GF-D8 (cell line): ENCODE measurements around the gene EHMT1.
A peak's percentile ranks its signal among the peaks of the same experiment; 100 is the strongest.

Source experiments
- DNase-seq: peaks from one replicate; lab custom pipeline; 2025; lab: John Stamatoyannopoulos, UW

The EHMT1 gene

DNA sequence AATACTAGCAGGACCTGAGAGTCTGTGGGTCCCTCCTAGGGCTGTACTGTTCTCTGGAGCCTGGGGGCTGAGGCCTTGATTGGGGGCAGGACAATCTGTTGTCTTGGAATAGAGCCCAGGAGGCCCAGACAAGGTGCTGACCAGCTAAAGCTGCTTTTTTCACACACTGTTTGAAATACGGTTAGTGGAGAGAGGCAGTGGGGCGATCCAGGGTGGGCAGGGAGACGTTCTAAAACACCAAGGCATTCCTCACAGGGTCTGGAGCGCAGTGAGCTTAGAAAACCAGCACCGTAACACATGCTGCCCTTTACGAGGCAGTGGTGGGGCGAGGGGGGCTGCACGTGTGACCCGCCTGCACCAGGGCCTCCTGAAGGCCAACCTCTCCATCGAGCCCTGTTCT, 55.1 kb downstream of the EHMT1 start:
- DNase-seq, result no peak

DNA sequence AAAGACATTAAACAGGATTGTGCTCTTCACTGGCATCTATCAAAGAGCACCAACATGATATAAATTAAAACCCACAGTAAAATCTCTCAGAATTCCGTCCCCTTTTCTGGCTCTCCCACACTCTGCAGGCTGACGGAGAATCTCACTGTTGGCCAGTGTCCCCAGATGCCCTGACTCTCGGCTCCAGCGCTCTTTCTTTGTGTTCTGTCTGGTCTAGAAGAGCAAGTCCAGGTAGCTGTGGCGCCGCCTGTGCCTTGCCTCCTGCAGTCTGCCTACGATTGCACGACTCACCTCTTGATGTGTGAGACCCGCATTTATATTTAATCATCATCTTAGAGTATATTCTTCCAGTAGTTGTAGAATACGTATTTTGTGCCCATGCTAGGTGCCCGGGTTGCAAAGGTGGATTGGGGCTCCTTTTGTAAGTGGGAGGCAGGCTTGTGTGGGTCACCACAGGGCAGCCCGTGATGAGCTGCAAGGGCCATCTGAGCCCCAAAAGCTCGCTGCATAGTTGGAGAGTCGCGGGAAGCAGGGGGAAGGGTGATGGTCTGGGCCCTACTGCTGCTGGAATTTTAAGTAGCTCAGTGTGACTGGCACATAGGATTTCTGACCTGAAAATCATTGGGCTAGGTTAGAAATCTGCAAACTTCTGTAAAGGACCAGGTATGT, 55.6 kb downstream of the EHMT1 start:
- no peak for DNase-seq

DNA sequence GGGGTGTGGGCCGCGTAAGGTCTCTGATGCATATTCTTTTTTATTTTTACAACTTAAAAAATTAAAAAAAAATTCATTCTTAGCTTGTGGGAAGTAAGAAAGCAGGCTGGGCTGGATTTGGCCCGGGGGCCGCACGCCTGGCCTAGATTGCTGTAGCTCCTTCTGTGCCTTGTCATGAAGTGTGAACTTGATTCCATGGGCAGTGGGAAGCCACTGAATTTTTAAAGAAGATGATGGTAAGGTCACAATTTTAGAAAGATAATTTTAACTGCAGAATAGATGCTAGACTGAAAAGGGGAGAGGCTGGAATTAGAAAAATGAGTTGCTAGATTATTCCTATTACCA, 56.1 kb downstream of the EHMT1 start:
- DNase-seq, result no peak

DNA sequence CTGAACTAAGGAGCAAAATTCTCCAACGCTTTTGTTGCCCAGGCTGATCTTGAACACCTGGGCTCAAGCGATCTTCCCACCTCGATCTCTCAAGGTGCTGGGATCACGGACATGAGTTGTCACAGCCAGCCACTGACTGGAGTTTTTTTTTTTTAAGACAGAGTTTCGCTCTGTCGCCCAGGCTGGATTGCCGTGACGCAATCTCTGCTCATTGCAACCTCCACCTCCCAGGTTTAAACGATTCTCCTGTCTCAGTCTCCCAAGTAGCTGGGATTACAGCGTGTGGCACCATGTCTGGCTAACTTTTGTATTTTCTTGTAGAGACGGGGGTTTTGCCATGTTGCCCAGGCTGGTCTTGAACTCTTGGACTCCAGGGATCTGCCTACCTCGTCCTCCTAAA, 58.2 kb downstream of the EHMT1 start:
- DNase-seq, result no peak

DNA sequence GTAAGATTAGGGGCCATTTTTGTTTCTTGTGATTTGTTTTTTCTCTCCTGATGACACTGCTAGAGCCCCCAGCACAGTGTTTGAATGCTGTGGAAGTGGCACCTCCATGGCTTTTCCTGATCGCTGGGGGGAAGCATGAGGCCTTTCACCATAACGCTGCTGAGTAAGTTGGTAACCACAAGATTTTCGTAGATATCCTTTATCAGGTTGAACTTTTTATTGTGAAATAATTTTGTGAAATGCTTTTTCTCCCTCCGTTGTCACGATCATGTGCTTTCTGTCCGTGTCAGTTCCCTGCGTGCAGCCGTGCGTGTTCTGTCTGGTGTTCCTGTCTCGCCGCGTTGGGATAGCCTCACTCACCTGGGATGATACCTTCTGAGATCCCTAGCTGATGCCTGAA, 59.4 kb downstream of the EHMT1 start:
- peak; percentile 30 for DNase-seq

DNA sequence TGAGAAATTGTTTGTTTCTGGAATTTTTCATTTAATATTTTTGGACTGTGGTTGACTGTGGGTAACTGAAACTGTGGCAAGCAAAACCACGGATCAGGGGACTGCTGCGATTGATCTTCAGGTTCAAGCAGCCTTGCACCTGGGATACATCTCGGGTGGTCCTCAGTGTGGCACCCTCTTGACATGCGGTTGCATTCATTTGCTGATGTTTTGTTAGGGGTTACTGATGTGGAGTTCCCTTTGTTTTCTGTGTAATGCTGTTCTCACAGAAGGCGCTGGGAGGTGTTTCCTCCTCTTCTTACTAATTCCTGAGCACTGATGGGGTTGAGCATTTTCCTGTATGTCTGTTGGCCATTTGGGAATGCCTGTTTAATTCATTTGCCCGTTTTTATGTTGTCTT, 60.4 kb downstream of the EHMT1 start:
- no peak for DNase-seq

DNA sequence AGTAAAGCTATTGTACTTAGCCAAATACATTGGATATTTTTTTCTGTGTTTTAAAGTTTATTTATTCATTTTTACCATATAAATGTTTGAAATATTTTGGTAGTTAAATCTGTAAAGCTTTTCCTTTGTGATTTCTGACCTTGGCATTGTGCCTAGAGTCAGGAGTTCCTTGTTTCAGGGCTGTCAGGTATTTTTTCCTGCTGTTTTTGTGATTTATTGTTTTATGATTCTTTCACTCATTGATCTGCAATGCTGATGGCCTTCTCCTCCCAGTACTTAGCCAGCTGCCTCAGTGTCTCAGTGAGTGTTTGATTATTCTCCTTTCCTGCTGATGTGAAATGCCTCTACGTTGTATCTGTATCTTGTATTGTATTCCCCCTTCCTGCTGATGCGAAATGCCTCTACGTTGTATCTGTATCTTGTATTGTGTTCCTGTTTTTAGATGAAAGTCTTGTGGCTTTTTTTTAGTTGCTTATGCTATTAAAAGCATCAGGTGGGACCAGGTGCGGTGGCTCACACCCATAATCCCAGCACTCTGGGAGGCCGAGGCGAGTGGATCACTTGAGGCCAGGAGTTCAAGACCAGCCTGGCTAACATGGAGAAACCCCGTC, 61.0 kb downstream of the EHMT1 start:
- DNase-seq, result no peak

DNA sequence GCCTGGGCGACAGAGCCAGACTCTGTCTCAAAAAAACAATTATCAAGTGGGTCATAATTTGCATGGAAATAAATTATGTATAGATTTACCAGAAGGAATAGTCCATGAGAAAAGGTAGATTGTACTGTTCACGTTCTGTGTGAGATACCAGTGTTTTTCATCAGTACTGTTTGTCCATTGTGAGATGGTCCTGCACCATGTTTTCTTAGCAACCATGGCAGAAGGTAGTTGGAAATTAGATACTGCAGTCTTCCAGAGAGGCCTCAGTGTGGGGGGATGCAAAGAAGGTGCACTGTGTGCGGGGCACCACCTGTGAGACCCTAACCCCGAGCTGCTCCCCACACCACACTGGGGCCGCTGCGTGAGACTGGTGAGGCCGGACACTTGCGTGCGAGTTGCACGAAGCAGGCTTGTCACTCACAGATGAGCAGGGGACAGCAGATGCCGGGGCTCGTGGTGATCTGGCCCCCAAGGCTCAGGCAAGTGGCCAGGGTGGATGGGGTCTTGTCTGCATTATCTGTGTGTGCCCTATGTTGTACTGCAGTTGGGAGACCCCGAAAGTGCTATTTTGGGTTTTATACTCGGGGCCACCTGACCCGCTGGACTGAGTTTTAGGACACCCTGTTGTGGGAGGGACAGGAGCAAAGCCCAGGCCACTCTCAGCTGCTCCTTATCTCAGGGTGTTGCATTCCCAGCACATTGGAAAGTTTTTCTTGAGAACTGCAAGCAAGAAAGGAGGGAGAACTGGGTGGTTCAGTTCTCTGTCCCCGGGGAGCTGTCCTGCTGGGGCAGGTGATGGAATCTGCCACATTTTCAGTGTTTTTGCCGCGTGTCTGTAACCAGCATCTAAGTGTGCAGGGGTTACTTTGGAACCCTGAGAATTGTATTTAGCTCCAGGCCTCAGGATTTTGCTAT, 61.9 kb downstream of the EHMT1 start:
- no peak for DNase-seq

DNA sequence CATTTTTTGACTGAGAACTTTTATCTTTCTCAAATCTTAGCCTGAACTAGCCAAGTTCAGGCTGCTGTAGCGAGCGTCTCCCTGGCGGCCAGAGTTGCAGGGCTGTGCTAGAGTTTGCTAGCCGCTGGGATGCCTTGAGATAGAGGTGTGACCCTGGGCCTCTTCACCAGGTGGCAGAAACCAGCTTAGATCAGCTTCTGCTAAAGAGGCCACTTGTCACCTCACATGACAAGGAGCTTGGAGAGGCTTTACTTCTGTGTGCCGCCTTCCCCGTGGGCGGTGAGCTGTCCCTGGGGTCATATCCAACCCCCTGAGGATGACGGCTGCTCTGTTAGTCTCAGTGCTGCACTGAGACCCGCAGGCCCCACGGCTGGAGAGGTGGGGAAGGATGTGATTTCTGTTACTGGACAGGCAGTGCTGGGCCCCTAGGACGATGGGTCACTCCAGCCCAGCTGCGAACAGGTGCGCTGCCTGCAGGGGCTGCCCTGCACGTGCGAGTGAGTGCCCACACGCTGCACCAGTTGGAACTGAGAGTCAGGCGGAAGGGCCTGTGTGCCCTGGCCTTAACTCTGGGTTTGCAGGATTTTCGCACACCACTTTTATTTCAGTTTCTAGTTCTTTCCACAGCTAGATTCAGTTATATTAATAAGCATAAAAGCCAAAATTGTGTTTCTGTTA, 63.8 kb downstream of the EHMT1 start:
- no peak for DNase-seq

DNA sequence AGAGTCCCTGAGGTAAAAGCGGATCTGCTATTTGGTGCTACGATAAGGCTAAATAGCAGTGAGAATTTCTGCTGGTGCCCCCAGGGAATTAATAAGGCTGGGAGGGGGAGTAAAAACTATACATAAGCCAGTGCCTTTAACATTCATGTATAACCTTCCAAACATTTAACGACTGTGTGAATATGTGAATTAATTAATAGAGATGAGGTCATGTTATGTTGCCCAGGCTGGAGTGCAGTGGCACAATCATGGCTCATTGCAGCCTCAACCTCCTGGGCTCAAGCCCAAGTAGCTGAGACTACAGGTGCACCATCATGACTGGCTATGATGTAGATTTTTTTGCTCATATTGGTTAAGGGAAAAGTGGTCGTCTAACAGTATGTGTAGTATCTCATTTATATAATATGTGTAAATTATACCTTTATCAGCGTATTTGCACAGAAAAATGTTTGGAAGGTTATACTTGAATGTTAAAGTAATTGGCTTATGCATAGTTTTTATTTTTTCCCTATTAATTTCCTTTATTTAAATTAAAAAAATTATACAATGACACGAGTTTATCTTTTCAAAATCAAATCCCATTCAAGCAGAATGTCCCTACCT, 64.6 kb downstream of the EHMT1 start:
- no peak for DNase-seq

DNA sequence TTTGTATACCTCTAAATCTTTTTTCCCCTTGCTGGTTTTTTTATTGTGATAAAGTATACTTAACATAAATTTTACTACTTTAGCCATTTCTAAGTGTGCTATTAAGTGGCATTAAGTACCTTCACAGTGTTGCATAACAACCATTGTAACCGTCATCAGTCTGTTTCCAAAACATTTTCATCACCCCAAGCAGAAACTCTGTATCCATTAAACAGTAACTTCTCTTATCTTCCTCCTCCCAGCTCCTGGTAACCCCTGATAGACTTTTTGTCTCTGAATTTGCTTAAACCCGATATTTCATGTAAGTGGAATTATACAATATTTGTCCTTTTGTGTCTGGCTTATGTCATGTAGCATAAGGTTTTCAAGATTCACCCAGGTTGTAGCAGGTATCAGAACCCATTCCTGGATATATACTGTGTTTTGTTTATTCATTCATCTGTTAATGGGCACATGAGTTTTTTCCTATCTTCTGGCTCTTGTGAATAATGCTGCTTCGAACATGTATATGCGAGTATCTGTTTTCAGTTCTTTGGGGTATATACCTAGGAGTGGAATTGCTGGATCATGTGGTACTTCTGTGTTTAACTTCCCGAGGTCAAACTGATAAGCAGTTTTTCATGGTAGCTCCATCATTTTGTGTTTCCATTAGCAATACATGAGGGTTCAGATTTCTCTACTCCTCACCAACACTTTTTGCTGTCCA, 66.4 kb downstream of the EHMT1 start:
- no peak for DNase-seq

DNA sequence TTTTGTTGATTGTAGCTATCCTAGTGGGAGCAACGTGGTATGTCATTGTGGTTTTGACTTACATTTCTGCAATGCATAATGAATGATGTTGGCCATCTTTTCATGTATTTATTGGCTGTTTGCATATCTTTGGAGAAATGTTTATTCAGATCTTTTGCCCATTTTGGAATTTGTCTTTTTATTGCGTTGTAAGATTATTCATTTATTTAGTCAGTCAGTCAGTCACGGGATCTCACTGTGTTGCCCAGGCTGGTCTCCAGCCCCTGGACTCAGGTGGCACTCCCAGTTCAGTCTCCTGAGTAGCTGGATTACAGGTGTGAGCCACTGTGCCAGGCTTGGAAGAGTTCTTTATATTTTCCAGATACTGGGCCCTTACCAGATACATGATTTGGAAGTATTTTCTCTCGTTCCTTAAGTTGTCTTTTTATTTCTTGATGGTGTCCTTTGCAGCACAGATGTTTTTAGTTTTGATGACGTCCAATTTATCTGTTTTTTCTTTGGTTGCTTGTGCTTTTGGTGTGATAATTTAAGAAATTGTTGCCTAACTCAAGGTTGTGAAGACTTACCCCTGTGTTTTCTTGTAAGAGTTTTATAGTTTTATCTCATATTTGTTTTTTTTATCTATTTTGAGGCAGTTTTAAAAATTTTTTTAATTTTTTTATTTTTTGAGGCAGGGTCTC, 67.1 kb downstream of the EHMT1 start:
- DNase-seq, result no peak

DNA sequence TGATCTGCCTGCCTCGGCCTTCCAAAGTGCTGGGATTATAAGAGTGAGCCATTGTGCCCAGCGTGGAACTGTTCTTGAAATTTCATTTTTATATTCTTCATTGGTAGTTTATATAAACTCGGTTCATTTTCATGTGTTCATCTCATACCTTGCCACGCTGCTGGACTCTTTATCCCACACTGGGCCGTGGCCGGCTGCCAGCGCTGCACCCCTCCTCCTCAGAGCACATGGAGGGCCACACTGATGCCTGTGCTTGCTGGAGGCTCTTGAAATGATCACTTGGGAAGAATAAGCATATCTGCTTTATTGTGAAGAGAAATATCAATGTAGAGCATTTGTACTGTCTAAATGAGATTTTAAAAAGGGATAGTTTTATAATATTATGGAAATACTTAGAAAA, 69.5 kb downstream of the EHMT1 start:
- DNase-seq, result no peak

DNA sequence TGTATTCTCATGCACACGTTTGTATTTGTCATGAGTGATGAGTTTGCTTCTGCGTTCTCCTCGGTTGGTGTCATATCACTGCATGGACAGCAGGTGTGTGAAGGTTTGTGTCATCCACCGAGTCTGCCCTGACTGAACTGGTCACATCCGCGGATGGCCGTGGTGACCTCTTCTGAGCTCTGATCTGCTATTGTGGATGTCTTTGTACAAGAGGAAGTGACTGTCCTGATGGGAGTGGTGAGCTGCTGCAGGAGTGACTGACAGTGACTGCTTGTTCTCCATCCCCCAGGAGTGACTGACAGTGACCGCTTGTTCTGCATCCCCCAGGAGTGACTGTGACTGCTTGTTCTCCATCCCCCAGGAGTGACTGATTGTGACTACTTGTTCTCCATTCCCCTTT, 69.9 kb downstream of the EHMT1 start:
- DNase-seq, result no peak

DNA sequence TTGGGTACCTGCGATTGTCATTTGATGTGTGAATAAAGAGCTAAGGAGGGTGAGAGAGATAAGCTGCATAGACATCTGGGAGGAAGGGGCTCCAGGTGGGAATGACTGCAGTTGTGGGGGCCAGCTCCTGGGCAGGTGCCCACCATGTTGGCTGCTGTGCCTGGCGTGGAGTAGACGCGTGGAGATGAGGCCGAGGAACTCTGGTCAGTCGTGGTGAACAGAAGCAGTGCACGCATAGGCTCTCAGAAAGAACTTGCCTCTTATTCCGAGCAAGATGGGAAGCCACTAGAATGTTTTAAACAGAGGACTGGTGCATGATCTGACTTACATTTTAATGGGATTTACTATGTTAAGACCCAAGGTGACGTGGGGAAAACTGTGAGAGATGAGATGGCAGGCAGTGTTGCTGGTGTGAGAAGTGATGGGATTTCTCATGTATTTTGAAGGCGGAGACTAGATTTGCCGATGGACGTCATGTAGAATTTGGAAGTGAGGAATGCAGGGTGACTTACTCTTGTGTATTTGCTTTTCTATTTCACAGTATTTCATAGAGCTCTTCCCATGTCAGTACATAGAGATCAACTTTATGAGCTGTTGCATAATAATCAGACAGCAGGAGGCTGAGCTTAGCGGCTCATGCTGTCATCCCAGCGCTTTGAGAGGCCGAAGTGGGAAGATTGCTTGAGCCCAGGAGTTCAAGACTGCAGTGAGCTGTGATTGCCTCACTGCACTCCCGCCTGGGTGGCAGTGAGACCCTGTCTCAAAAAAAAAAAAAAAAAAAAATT, 71.1 kb downstream of the EHMT1 start:
- peak; percentile 41 for DNase-seq

DNA sequence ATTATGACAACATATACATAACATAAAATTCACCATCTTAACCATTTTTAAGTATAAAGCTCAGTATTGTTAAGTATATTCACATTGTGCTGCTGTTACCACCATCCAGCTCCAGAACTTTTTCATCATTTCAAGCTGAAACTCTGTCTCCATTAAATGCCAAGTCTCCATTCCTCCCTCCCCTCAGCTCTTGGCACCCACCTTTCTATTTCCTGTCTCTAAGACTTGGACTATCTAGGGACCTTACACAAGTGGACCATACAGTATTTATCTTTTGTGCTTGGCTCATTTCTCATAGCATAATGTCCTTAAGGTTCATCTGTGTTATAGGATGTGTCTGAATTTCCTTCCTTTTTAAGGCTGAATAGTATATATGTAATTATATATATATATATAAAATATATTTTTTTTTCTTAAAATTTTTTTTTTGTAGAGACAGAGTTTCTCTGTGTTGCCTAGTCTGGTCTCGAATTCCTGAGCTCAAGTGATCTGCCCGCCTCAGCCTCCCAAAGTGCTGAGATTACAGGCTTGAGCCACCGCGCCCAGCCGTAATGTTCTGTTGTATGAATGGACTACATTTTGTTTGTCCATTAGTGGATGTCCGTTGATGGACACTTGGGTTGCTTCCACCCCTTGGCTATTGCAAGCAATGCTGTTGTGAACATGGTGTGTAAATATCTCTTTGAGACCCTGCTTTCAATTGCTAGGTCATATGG, 72.3 kb downstream of the EHMT1 start:
- DNase-seq, result no peak

DNA sequence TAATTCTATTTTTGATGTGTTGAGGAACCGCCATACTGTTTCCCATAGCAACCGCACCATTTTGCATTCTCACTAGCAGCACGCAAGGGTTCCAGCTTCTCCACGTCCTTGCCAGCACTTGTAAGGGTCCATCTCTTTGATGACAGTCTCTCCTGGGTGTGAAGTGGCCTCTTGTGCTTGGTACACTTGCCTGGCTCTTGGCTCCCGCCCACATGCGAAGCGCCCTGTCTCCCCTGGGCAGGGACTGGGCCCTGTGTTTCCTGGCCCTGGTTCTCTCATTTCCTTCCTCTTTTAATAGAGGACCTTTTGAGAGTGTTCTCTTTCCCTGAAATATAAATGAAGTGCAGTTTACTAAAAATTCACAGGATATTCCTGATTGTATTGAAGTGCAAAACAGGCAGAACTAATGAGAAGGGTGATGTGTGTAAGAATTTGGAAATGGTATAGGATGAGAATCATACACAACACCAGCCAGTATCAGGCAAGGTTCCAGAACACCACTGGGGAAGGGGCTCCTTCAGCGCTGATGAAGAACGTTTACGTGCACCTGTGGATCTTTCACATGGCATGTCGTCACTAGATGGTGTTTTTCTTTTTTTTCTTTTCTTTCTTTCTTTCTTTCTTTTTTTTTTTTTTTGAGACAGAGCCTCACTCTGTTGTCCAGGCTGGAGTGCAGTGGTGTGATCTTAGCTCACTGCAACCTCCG, 73.0 kb downstream of the EHMT1 start:
- peak; percentile 61 for DNase-seq

DNA sequence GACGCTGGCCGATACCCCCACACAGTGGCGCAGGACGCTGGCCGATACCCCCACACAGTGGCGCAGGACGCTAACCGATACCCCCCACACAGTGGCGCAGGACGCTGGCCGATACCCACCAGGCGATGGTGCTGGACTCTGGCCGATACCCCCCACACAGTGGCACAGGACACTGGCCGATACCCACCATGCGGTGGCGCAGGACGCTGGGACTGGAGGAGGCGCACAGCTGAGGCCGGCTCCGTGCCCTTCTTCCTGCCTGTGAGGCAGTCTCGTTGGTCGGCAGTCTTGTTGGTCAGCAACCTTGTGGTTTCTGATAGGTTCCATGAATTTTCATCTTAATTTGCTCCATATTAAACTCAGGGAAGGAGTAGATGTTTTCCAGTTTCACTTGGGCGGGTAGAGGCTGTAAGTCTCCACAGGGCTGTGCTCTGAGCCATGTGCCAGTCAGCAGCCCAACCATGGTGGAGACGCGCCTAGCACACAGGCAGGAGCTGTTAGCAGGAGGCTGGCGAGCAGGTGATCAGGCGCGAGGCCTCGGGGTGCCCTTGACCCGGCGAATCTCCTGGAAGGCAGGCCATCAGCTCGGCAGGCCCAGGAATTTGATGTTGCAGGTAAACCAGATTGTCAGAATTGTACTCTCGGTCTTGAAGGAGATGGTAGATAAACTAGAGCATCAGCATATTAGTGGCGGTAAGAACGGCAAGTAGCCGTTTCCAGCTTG, 75.6 kb downstream of the EHMT1 start:
- DNase-seq, result no peak
